ENCODE results near the gene SHH. TPM values are rescaled to one million over a fixed set of nuclear protein-coding genes. Genes with fewer than 3 reads are reported as not detected.

SHH gene
- total and polyA plus RNA-seq, 2 donors (not counting 3 experiments of a cell fraction or from before 2014, with no cell fraction given), result not detected

- no TSS peak for BruUV-seq (replicated peaks)
- H3K79me2 ChIP-seq (ENCODE audit: control insufficient read depth, insufficient read depth, low read length), result peaks cover 66% of the 10 kb centered on the region
Observed at GRCh38 chr7:155756322-155756721, 55.9 kb downstream of the SHH start.

More at GRCh38 chr7:155756322-155756721, 55.9 kb downstream of the SHH start:
- ChIA-PET POLR2A (no interaction called here), CTCF (interaction anchor here (1.9 kb wide), 1 partner anchor 158 kb away, joined by 7 read pairs; no protein-coding TSS in a partner anchor)
- dilution Hi-C loops (cut with MboI; ENCODE audit: extremely low pct_ligation_motif_present, low sequenced_read_pairs) (no loop called here), intact Hi-C loops (cut with micrococcal nuclease) (no loop called here)
- H3K9me1 ChIP-seq (replicated peaks; ENCODE audit: control insufficient read depth, extremely low read depth, insufficient read depth, low read length), result no peaks in the 10 kb centered on the region
- peaks cover 0 to 5% of the 10 kb centered on the region in 2 experiments for H3K36me3 ChIP-seq (ENCODE audit: control insufficient read depth in 2 of 2, extremely low read depth in 1 of 2, insufficient read depth in 2 of 2, low read length in 2 of 2)
- no peak overlapping the region for H2AFZ ChIP-seq (ENCODE audit: low read depth, low read length)
- no peaks in the 10 kb centered on the region for H3K27me3 ChIP-seq (ENCODE audit: control insufficient read depth in 2 of 2, insufficient read depth in 2 of 2, low read length in 2 of 2)
- no peaks in the 10 kb centered on the region for H3K4me1 ChIP-seq (ENCODE audit: control insufficient read depth, extremely low read depth, insufficient read depth, low read length)
- no peak overlapping the region for H3K4me2 ChIP-seq (ENCODE audit: insufficient read depth, low read length)
- no peaks in the 10 kb centered on the region for H3K9me3 ChIP-seq (replicated peaks; ENCODE audit: control insufficient read depth, insufficient read depth, low read length)
- no peak overlapping the region for H3K9ac ChIP-seq (replicated peaks; ENCODE audit: extremely low read depth, insufficient read depth, low read length)
- H3K27ac ChIP-seq (ENCODE audit: insufficient read depth, low read depth, low read length), result no peak overlapping the region
- TF ChIP-seq POLR2AphosphoS5 (IDR thresholded peaks at IDR 0.05; ENCODE audit: insufficient read depth, low read depth, low read length) (no peak), EZH2 (IDR thresholded peaks at IDR 0.05; ENCODE audit: borderline replicate concordance, low read depth, low read length, severe bottlenecking) (no peak), POLR2A (IDR thresholded peaks at IDR 0.05; ENCODE audit: low read depth, low read length) (no peak), CTCF (IDR thresholded peaks at IDR 0.05; ENCODE audit: extremely low read depth in 1 of 2, insufficient read depth in 1 of 2, low read depth in 1 of 2, low read length in 2 of 2) (no peak), MAX (IDR thresholded peaks at IDR 0.05; ENCODE audit: insufficient read depth, insufficient read length) (no peak), JUN (IDR thresholded peaks at IDR 0.05; ENCODE audit: borderline replicate concordance, insufficient read depth, insufficient read length, low read depth) (no peak), MYC (IDR thresholded peaks at IDR 0.05; ENCODE audit: low read depth, low read length) (no peak), FOS (IDR thresholded peaks at IDR 0.05; ENCODE audit: borderline replicate concordance, insufficient read depth, low read length) (no peak), GATA2 (IDR thresholded peaks at IDR 0.05; ENCODE audit: insufficient read depth, insufficient read length, low read depth, low read length) (no peak)
- no peak for FAIRE-seq
- DNase-seq (ENCODE audit: low read depth, low spot score), result no peak
- no peak overlapping the region for H3K4me3 ChIP-seq (replicated peaks in 1 of 3; ENCODE audit: insufficient read depth in 1 of 3, low read depth in 1 of 3, low read length in 3 of 3)
- peaks cover 7% of the 10 kb centered on the region for H4K20me1 ChIP-seq (replicated peaks; ENCODE audit: control insufficient read depth, extremely low read depth, insufficient read depth, low read length)
